Cortex of kidney (tissue), 1 donor: ENCODE data around the gene NATD1.
"Not testable (repeated sequence)": the region's sequence is repeated elsewhere in the genome, so short reads cannot be mapped to it uniquely, and the experiment has no call there.

Source experiments
- DNase-seq: peaks from one replicate; lab custom pipeline; 2025; lab: John Stamatoyannopoulos, UW

NATD1 gene

DNA sequence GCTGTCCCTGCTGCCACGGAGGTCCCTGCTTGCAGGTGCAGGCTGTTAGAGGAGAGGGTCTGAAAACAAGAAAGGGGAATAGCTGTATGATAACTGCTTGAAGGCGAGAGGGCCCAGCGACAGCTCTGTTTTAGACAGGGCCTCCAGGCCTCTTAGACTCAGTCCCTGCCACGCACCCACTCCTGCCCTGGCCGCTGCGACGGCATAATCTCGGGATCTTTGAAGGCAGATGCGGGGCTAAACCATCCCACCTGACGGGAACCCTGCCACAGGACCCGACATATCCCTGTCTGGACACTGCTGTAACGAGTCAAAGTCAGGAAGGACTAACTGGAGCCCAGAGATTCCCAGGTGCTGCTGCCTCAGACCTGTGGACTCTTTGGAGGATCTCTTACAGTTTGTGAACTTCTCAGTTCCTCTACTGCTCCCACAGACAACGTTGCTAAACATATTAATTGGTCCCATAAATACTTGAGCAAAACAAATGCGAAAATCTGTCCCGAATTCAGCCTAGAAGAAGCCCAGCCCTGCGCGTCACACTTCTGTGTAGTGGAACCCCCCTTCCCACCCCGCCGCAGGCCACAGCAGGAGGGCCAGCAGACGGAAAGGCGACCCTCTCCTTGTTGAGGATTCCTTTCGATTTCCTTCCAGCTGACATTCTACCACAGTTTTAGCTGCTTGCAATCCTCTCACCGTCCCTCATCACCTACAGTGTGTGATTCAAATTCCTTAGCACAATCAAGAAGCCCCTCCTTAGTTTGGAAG, 38.3 kb downstream of the NATD1 start:
- no peak for DNase-seq

DNA sequence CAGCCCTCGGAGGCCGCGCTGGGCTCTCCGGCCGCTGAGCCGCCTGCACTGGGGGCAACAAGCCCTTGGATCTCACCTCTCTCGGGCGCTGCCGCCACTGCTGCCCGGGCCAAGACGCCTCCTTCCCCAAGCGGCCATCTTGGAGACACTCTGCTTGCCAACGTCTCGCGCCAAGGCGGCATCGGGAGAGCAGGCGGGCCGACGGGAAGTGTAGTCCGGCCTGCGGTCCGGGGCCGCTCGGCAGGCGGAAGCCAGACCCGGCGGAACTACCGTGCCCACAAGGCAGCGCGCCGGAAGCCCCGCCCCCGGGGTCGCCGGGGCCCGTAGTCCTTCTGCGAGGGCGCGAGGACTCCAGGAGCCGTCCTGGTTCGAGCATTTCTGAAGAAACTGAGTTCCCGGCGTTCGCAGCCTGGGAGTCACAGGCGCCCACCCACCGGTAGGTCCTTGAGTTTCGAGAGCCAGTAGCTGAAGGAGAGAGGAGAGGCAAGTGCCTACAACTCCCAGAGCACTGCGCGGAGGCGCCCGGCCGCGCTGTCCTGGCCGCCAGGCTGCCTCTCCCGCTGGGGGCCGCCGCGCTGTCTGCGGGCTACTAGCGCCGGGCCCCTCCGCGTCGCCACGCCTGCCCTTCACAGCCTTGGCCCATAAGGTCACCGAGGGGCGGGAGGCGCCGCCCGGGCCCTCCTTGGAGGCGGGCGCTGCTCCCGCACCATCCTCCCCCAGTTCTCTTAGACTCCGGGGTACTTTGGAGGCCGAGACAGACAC, 39.0 kb downstream of the NATD1 start, which contains the start of gene TMEM11:
TSS of gene TMEM11 (minus strand) at position 147 of the 762 bp plus-strand sequence. CDS start at position 138, 9 bp downstream.
- DNase-seq: peak; percentile 74

DNA sequence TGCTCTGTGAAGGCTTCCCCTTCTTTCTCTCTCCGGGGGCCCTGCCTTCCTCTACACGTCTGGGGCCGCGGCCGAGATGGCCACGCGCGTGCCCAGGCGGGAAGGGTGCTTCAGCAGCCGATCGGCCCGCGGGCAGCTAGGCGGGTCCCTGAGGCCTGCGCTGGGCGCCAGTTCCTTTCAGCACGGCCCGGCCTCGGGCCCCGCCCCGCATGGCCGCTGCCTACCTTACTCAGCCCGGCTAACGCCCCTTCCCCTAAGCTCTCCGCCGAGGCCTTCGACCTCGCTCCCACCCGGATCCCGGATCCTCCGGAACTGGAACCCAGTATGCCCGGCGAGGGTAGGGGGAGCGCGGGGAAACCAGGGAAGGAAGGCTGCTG, 39.6 kb downstream of the NATD1 start:
- DNase-seq: no peak

DNA sequence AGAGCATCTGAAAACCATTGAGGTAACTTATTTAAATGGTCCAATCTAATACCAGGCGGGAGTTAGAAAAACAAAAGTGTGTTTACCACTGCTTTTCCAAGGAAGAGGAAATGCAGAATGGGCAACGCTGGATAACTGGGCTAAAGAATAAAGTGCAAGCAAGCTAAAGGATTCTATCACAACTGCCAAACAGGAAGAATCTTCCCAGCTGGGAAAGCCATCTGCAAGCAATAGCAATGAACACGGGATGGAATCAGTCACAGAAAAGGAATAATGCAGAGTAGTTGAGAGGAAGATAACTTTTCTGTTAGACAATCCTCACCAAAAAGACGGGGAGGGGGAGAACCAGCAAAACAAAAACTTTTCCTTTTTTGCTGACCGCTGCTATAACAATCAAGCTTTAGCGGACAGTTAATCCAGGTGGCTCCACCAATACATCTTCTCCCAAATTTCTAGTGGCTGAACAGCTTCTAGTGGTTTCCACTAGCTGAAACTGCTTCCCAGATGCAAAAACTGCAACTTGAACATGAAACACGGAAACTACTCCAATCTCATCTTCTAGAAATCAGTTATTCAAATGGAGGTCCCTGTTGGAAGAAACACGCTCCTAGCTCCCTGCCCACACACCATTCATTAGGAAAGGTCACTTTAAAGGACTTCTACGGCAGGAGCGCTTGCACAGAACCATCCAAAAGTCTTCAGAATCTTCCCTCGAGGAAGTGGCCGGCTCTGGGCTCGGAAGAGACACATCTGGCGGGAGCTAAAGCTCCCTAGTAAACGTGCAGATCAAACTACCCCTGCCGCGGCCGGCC, 40.2 kb downstream of the NATD1 start:
- DNase-seq: no peak

DNA sequence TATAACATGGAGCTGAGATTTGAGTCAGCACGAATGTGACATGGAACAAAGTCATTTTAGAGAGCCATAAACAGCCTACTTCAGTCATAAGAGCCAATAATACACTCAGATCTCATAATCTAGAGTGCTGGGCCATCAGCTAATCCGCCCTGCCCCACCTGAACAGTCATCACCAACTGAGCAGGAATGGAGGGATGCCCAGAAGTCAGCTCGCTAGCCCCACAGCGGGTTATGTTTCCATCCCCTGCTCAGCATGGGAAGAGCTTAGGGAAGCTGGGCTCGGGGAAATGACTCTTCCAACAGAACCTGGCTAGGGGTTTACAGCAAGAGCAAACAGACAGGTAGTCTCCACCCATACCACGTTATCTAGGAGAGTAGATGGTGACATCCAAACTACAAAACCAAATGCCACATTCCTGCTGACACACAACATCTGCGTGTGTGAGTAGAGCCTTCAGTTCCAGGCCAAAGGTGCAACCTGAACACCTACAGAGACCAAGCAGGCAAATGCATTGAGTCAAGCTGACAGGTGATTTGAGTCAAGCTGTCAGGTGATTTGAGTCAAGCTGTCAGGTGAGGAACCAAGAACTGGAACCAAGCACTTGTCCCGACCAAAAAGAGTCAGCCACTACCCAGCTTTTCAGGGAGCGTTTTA, 41.3 kb downstream of the NATD1 start:
- DNase-seq: no peak

DNA sequence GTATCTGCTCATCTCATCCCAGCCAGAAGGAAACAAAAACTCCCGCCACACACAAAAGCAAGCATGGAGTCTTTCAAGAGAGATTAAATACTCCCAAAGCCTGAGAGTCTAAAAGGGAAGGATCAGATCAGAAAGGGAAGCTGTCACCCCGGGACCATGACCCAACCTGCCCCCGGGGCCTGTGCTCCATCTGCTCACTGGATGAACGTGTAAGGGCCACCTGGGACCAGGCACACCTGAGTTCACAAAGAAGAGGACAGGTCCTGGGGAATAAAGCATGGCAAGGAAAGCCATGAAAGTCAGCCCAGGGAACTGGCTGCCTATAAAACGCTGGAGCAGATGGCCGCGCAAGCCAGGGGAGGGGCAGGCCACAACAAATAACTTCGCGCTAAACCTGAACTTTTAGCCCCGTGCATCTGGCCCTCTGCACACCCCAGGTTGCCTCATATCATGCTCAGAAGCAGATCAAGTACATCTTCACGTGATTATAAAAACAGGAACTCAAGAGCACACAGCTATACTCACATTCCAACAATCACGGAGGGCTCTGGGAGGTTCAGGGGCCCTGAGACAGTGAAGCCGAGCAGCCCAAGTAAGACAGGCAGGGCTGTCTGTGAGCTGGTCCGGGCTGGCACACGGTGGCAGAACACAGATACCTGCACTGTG, 42.7 kb downstream of the NATD1 start:
- DNase-seq: no peak

DNA sequence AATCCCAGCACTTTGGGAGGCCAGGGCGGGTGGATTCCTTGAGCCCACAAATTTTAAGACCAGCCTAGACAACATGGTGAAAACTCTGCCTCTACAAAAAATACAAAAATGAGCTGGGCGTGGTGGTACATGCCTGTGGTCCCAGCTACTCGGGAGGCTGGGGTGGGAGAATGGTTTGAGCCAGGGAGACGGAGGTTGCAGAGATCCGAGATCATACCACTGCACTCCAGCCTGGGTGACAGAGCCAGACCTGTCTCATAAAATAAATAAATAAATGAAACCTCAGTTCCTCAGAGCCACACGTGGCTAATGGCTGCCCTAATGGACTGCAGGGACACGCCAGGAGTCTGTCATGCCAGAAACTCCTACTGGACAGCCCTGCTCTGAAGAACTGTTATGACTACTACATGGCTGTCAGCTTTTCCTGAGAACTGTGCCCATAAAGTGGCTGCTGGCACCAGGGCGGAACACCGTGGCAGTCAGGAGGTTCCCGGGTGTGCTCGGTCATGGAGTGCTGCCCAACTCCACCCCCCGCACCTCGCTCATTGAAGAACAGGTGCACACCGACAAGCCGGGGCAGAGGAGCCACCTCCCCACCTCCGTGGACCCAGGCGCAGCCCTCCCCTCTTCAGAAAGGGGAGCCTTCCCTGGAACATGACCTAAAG, 43.6 kb downstream of the NATD1 start:
- no peak for DNase-seq

DNA sequence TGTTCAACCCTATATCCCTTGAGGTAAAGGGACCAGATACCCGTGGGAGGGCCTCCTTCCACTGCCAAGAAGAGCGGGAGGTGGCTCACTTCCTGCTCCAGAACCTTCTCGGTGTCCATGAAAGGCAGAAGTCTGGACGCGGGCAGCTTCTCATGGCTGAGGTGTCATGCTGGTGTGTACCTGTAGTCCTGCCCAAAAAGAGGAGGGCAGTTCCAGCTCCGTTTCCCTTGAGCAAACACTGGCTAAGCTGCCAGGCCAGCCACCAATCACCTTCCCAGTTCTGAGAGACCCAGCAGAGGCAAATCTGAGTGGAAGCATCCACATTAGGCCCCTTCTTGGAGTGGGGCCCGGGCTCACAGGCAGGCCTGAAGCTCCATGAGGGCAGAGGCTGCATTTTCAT, 44.9 kb downstream of the NATD1 start:
- DNase-seq: no peak

DNA sequence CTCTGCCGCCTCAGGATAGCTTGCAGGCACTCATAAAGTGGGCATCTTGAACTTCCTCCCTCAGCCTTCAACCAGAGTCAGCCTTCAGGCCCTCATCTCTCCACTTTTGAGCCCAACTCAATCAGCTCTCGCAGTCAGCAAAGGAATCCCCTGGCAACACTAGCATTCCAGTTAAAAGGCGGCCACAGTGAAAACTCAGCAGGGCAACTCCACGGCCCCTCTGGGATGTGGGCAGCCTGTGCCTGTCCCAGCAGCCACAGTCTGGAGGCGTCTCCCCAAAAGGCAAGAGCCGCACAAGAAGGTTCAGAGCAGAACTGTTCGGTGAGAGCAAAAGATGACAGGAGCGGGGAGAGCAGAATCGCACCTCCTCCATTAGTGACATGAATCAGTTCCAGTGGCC, 48.3 kb downstream of the NATD1 start:
- DNase-seq: no peak

DNA sequence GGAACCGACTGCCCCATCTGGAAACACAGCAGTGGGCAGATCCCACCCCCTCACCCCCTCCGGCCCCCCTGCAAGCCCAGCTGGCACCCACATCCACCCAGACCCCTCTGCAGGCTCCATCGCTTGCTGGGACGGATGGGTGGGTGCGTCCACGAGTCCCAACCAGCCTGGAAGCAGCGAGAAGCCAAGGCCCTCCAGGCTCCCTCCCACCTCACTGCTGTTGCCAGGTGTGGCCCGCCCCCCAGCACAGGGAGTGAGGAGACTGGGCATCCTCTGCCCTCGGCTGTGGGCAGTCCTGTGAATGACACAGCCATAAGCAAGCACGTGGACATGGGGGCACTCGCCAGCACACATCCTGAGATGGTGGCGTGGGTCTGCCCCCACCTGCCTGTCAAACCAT, 50.7 kb downstream of the NATD1 start:
- DNase-seq: no peak

DNA sequence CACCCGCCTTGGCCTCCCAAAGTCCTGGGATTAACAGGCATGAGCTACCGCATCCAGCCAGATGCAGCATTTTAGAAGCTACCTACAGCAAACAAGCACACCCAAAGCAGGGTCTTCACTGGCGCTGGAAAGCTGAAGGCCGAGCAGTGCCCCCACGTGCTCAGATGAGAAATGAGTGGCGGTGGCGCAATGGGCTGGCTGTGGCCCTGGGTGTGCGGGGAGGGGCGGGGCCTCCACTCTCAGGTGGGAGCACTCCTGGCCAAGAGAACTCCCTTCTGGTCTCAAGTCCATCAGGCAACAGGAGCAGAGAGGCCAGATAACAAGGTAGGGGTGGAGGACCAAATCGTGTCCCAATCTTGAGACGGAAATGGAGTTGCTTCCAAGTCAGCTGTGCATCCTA, 51.3 kb downstream of the NATD1 start:
- DNase-seq: no peak

DNA sequence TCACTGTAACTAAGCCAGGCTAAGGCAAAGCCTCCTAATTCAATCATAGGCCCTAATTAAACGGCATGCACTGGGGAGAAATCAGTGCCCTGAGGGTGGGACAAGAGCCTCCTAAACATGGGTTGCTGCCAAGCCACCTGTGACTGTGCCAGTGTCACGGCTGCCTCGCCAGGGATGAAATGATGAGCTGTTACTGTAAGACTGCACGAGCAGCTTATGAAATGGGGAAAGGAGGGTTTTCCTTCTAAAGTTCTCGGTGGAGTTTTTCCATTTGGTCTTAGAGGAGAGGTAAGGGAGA, 52.0 kb downstream of the NATD1 start:
- no peak for DNase-seq

DNA sequence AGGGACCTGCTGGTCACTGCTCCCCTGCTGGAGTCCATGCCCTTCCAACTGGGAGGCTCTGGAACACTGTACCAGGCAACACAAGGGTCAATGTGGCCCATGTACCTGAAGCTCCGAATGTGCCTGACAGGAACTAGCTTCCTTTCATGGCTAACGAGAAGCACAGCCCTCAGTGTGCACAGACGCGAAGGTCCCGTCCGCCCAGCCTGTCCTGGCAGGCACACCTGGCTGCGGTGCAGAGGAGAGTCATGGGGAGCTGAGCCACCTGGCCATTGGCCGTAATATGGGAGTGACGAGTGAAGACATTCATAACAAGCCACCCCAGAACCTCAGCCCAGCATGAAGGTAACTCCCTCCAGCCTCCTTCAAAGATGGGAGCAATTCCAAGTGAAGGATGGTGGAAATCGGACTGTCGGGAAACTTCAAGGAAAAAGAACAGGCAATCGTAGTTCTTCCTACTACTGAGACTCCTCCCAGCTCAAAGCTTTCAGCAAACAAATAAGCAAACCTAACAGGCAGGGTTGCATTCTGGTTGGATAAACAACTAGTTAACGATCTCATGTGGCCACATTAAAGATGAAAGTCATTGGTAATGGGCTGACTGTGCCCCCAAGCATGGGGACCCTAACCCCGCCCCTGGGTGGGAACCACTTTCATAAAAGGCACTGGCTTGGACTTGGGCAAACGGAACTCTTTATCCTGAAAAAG, 52.5 kb downstream of the NATD1 start:
- DNase-seq: no peak

DNA sequence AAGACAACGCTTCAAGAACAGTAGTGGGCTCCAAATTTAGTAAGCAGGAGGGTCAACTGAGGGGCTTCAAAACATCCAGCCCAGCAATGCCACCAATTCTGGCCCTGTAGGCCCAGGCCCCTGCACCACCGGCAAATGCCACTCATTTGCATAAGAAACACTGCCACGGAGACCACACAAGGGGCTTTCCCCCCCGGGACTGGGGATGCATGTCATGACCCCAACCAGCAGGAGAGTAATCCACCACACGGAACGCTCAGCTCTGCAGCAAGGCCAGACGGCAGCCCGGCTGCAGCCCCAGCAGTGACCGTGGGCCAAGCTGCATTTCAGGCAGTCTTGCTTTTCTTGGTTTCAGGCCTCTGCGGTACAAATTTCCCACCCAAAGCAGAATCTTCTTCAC, 53.4 kb downstream of the NATD1 start:
- no peak for DNase-seq

DNA sequence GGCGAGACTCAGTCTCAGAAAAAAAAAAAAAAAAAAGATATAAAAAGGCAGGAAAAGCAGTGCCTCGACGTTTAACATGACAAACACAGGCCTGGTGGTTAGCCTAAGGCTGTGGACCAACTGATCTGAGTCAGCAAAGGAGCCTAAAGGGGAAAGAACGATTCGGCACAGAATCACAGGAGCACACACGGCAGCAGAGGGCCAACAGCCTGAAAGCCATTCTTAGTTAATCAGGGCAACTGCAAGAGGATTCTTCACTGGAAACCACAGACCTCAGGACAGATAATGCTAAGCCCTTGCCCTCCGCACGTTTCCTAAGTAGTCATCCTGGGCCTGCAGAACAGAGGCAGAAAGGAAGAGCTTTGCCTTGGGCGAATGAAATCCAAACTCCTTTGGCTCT, 53.9 kb downstream of the NATD1 start:
- DNase-seq: no peak

DNA sequence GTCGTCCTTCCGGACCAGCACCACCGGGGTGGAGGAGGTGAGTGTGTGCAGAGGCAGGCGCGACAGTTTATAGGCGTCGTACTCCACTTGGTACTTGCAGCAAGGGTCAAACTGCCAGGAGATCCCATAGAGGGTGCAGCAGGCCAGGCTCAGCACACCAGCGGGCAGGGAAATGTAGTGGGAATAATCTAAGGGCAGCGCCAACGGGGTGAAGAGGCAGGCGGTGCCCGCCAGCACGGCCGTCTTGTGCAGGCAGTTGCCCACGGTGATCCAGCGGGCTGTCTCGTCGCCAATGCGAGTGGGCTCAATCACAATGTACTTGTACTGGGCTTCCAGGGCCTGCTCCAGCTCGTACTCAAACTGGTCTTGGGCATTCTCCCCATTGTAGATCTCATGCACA, 54.8 kb downstream of the NATD1 start:
- DNase-seq: no peak

DNA sequence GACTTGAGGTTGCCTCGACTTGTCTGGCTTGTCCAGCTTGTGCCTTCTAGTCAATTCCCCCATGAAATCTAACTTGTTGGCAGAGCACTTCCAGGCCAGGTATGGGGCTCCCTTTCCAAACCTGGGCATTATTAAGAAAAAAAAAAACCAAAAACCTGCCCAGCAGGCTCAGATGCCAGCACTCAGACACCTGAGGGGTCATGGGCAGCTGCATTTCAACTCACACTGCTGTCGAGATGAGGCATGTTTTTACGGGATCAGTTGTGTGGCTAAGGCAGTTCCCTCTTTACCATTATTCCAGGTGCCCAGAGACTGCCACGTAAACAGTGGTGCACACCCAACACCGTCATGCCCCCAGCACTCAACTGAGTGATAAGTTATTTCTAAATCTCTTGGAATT, 57.1 kb downstream of the NATD1 start:
- DNase-seq: no peak

DNA sequence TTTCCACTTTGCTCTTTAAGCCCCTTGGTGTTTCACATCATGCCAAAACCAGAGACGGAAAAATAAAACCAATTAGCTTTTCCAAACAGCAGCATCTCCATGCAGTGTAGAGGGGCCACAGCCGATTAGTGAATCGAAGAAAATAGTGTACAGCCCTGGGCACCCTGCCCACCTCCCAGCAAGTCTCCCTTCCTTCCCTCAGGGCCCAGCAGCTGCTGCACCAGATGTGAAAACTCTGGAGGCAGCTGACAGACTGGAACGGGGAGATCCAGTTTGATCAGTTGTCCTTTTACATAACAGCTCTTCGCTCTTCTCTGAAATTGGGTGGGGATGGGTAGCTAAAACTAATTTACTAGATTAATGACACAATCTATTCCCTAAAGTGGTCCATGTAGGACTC, 58.5 kb downstream of the NATD1 start:
- no peak for DNase-seq

DNA sequence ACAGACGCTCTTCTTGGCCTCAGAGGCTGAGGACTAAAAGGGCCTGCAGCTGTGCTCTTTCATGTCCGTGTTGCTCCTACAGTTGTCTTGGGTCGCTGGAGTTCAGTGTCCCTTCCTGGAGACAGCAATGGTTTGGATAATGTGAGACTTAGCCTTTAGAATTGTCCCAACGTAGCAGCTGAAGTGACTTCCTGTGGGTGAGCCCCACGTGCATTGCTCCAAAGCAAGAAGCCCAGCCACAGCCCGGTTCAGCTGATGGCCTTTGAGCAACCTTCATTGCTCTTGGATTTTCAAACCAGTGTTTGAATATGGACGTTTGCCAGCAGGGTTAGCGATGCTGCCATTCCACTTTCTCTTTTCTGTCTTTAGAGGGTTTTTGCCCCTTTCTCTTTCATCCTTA, 59.0 kb downstream of the NATD1 start:
- no peak for DNase-seq

DNA sequence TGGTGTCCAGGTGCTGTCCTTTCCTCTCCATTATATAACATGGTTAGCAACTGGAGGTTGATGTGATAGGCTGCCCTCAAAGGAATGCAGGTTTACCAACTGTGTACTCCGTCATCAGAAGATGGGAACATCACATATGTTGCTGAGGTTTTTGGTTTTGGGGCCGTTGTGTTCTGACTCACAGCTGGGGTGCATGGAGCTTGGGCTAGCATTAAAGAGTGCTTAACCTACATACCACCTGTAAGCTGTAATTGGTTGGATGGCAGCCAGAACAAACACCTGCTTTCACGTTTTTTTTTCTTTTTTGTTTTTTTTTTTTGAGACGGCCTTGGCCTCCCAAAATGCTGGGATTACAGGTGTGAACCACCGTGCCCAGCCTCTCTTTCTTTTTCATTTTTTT, 60.2 kb downstream of the NATD1 start:
- DNase-seq: no peak

DNA sequence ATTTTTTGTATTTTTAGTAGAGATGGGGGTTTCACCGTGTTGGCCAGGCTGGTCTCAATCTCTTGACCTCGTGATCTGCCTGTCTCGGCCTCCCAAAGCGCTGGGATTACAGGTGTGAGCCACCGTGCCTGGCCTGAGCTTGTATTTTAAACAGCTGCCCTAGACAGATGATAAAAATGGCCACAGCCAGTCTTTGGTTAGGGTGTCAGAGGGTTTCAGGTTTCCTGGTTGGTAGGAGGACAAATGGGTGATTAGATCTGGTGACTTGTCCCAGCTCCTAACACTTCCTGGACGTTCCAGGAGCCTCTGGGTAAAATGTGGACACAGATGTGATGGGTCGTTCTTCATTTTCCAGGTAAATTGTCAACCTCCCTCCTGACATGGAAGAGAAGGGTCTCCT, 60.8 kb downstream of the NATD1 start:
- not testable (repeated sequence) for DNase-seq
